Vagina (tissue), 2 donors: Measurements from ENCODE around the gene PDXDC1.
"Not testable (repeated sequence)": the region's sequence is repeated elsewhere in the genome, so short reads cannot be mapped to it uniquely, and the experiment has no call there.

Experiments used
- CTCF ChIP-seq, 3 experiments: fragments of 450-650 bp in 2 of 3; fragments of 200-600 bp in 1 of 3; sonication (generic) in 1 of 3; IDR thresholded peaks; one replicate each; pipeline ENCODE4 v1.5.1; 2017 to 2019; ENCODE audit warnings: antibody characterized with exemption in 3 of 3, mild to moderate bottlenecking in 2 of 3, moderate library complexity in 2 of 3
- POLR2A ChIP-seq, 2 donors: fragments of 450-650 bp; IDR thresholded peaks; one replicate each; pipeline ENCODE4 v1.6.1; 2017; ENCODE audit warnings: antibody characterized with exemption in 2 of 2, mild to moderate bottlenecking in 2 of 2, moderate library complexity in 2 of 2

GRCh38 chr16:15016951-15017580 is 42.2 kb downstream of the PDXDC1 start:
- not testable (repeated sequence) for TF ChIP-seq POLR2A, CTCF (IDR thresholded peaks at IDR 0.05)
